OCI-LY7 (cell line): ENCODE results near the gene NAA60. TPM values are rescaled to one million over a fixed set of nuclear protein-coding genes. Genes with fewer than 3 reads are reported as not detected.

Experiments used
- BruUV-seq: library from RNA; stranded (reverse); fragments of 400-500 nt; replicated peaks from 2 replicates; lab custom pipeline; 2021; lab: Mats Ljungman, UMichigan
- CTCF ChIA-PET: fragments of 300-600 bp; sonication (Branson Sonifier 250); formaldehyde crosslinking; loops from one replicate; lab custom pipeline; 2022; ENCODE audit warnings: antibody characterized with exemption; ENCODE audit not compliant: unreplicated experiment; lab: Charles Lee
- POLR2A ChIA-PET: fragments of 300-600 bp; sonication (Branson Sonifier 250); formaldehyde crosslinking; loops from one replicate; lab custom pipeline; 2022; ENCODE audit warnings: antibody characterized with exemption; lab: Charles Lee
- DNase-seq: peaks from one replicate; pipeline ENCODE4 v3.0.0-alpha.2; 2015; ENCODE audit warnings: low spot score
- H2AFZ ChIP-seq: fragments of 200-600 bp; sonication (generic), shearing (Covaris generic); 2 replicates; pipeline ENCODE4 v1.6.1; 2014; ENCODE audit warnings: mild to moderate bottlenecking, antibody characterized with exemption, low read length, moderate library complexity
- H3K27ac ChIP-seq: fragments of 200-600 bp; sonication (generic); 2 replicates; pipeline ENCODE4 v1.5.1; 2014; ENCODE audit warnings: mixed run types, low read depth, mild to moderate bottlenecking, moderate library complexity, low read length, inconsistent platforms; ENCODE audit not compliant: poor library complexity, severe bottlenecking
- H3K36me3 ChIP-seq: fragments of 200-600 bp; sonication (generic); 2 replicates; pipeline ENCODE4 v1.6.1; 2014; ENCODE audit warnings: mild to moderate bottlenecking, antibody characterized with exemption, low read length, moderate library complexity, mixed read lengths; ENCODE audit not compliant: insufficient read depth
- H3K4me1 ChIP-seq: fragments of 200-600 bp; sonication (generic); 2 replicates; pipeline ENCODE4 v1.5.1; 2014; ENCODE audit warnings: mild to moderate bottlenecking, low read length; ENCODE audit not compliant: insufficient read depth, poor library complexity, severe bottlenecking
- H3K4me2 ChIP-seq: fragments of 200-600 bp; sonication (generic); 2 replicates; pipeline ENCODE4 v1.6.1; 2014; ENCODE audit warnings: mild to moderate bottlenecking, low read length
- H3K4me3 ChIP-seq: fragments of 200-600 bp; sonication (generic); 2 replicates; pipeline ENCODE4 v1.5.1; 2014; ENCODE audit warnings: mild to moderate bottlenecking, low read depth, low read length; ENCODE audit not compliant: poor library complexity, severe bottlenecking
- H3K79me2 ChIP-seq: fragments of 200-600 bp; sonication (generic); 2 replicates; pipeline ENCODE4 v1.6.1; 2016; ENCODE audit warnings: low read depth, mild to moderate bottlenecking, low read length, moderate library complexity, mixed read lengths; ENCODE audit not compliant: insufficient read depth
- H3K9me2 ChIP-seq: fragments of 200-600 bp; sonication (generic); 2 replicates; pipeline ENCODE4 v1.6.1; 2016; ENCODE audit warnings: mild to moderate bottlenecking, low read length, mixed read lengths; ENCODE audit not compliant: insufficient read depth
- H3K9me3 ChIP-seq: fragments of 200-600 bp; sonication (generic); 2 replicates; pipeline ENCODE4 v1.6.1; 2014; ENCODE audit warnings: mild to moderate bottlenecking, mixed run types, low read length, mixed read lengths
- H4K20me1 ChIP-seq: fragments of 200-600 bp; sonication (generic); 2 replicates; pipeline ENCODE4 v1.6.1; 2014; ENCODE audit warnings: mild to moderate bottlenecking, antibody characterized with exemption, low read length, moderate library complexity, mixed read lengths; ENCODE audit not compliant: insufficient read depth
- CTCF ChIP-seq: fragments of 200-600 bp; sonication (generic); conservative IDR thresholded peaks from 2 replicates; pipeline ENCODE4 v1.5.1; 2014; ENCODE audit warnings: mild to moderate bottlenecking, antibody characterized with exemption, low read length, moderate library complexity, mixed read lengths
- EZH2phosphoT487 ChIP-seq: fragments of 200-600 bp; sonication (generic); IDR thresholded peaks from 2 replicates; pipeline ENCODE4 v1.6.1; 2018; ENCODE audit warnings: low read depth, borderline replicate concordance, mild to moderate bottlenecking, mixed run types, antibody characterized with exemption, low read length, moderate library complexity, mixed read lengths
- intact Hi-C: fragments of 100-400 bp; cut with micrococcal nuclease; formaldehyde crosslinking; loops from one replicate; pipeline ENCODE4 v1.10.0; 2022; ENCODE audit not compliant: unreplicated experiment
- total RNA-seq, 2 experiments: library from RNA; depleted of rRNA in 1 of 2; stranded (reverse); fragments of >200 nt in 1 of 2; shearing (Covaris generic) in 1 of 2; gene quantifications; 2 replicates each; pipeline ENCODE4 v1.2.3, GENCODE V29; 2014 to 2022

Gene NAA60
- total RNA-seq, 2 experiments from 2014 or later, result 24.8 to 40.1 TPM

DNA sequence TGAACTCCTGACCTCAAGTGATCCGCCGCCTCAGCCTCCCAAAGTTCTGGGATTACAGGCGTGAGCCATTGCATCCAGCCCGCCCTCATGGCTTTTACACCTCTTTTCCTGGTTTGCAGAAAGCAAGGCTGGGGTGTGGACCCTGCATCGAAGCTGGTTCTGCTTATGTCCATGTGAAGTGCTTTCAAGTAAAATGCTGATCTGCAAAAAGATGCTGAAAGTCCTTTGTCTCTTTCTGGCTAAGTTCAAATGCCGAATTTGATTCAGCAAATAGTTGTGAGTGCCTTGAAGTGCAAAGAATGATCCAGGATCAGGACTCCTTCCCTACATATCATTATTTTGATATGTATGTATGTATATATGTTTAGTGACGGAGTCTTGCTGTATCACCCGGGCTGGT is 17.1 kb downstream of the NAA60 start:
- no peaks in the 10 kb centered on the region for H3K9me2 ChIP-seq
- H2AFZ ChIP-seq, result no peak overlapping the region
- ChIA-PET POLR2A (no interaction called here), CTCF (no interaction called here)
- peaks cover 70% of the 10 kb centered on the region for H3K79me2 ChIP-seq
- BruUV-seq, result no TSS peak
- no peak for DNase-seq
- H3K36me3 ChIP-seq, result peaks cover 9% of the 10 kb centered on the region; the same call in 1 of the 2 replicates
- intact Hi-C loops, result no loop called here
- peaks cover 49% of the 10 kb centered on the region for H3K4me1 ChIP-seq
- no peak overlapping the region for H3K27ac ChIP-seq
- no peak overlapping the region for H3K4me3 ChIP-seq
- TF ChIP-seq CTCF, result no peak
- no peak for TF ChIP-seq EZH2phosphoT487
- no peaks in the 10 kb centered on the region for H3K9me3 ChIP-seq
- H4K20me1 ChIP-seq, result peaks cover 11% of the 10 kb centered on the region; the same call in 1 of the 2 replicates
- no peak overlapping the region for H3K4me2 ChIP-seq

DNA sequence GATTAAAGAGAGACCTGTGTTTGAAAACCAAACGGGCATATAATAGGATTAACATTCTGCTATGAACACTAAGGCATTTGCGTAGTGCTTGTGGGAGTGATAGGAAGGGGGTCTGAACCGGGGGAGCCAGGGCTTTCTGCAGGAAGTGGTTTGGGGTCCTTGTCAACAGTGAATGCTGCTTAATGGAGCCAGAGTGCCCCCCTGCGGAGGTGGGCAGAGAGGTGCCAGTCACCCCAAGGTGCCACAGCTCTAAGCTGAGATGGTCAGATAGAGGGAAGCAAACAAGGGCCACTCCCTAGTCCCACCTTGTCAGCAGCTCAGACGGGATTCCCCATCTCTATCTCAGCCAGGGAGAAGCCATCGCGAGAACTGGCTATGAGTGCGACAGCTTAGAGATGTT is 17.7 kb downstream of the NAA60 start:
- Histone ChIP-seq H3K36me3 (peaks cover 15% of the 10 kb centered on the region), H3K27ac (no peak overlapping the region), H3K9me3 (no peaks in the 10 kb centered on the region), H4K20me1 (peaks cover 11% of the 10 kb centered on the region), H3K4me1 (peaks cover 49% of the 10 kb centered on the region), H2AFZ (no peak overlapping the region), H3K4me2 (peak overlapping the region; percentile 25; the same call in 1 of the 2 replicates), H3K79me2 (peaks cover 74% of the 10 kb centered on the region), H3K9me2 (no peaks in the 10 kb centered on the region), H3K4me3 (no peak overlapping the region)
- ChIA-PET CTCF (no interaction called here), POLR2A (interaction anchor here (1.4 kb wide), 1 partner anchor 185 kb away, joined by 3 read pairs; no protein-coding TSS in a partner anchor)
- BruUV-seq, result no TSS peak
- intact Hi-C loops, result no loop called here
- no peak for TF ChIP-seq EZH2phosphoT487
- TF ChIP-seq CTCF, result peak; percentile 73
- peak; percentile 51 for DNase-seq

GRCh38 chr16:3465301-3465700 is 21.8 kb downstream of the NAA60 start:
- DNase-seq, result no peak
- H3K9me2 ChIP-seq, result no peaks in the 10 kb centered on the region
- no peaks in the 10 kb centered on the region for H3K9me3 ChIP-seq
- H3K4me2 ChIP-seq, result no peak overlapping the region
- H4K20me1 ChIP-seq, result no peaks in the 10 kb centered on the region; the same call in 1 of the 2 replicates
- intact Hi-C loops, result no loop called here
- BruUV-seq, result no TSS peak
- no peak overlapping the region for H2AFZ ChIP-seq
- H3K79me2 ChIP-seq, result peaks cover 64% of the 10 kb centered on the region
- peaks cover 33% of the 10 kb centered on the region for H3K36me3 ChIP-seq
- ChIA-PET POLR2A (no interaction called here), CTCF (no interaction called here)
- no peak overlapping the region for H3K27ac ChIP-seq
- H3K4me1 ChIP-seq, result peaks cover 29% of the 10 kb centered on the region
- no peak overlapping the region for H3K4me3 ChIP-seq
- TF ChIP-seq EZH2phosphoT487 (no peak), CTCF (no peak)
